ENCODE data around the gene ZNF775.

DNA sequence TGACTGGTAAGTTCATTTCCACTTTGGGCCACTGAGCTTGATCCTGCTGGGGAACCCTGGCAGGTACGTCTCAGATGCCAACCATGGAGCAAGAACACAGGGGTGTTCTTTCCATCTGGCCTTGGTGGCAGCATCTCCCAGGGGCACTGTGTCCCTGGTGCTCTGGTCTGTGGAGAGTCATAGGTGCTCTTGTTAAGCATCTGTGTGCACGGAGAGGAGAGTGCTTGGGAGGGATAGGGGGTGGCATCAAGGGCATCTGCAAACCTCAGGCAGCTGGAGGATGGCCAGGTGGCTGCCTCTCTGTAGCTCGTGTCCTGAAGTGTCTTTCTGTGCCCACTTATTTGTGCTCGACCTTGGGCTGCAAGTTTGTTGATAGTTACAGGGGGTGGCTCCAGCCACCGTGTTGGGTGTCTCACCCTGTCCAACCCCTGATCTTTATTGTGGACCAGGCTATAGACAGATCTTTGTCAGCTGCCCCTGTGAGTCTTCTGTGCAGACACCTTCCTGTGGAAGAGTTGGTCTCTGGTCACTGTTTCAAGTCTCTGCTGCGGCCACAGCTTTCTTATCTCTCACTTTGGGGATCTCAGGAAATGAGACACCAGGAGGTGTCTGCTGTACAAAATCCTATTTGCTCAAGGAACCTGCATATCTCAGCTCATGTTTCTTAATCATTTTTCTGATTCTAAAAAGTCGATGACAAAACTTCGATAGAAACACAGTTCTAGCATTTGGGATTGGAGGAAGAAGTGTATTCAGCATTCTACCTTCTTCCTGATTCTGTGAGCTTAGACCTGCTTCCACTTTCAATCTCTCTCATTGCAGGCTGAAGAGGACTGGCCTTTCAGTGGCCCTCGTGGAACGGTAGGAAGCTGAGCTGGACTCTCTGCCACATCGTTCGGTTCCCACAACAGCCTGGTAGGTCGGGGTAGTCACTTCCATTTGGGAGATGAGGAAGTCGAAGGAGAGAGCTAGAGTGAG, 54.1 kb downstream of the ZNF775 start:
- TF ChIP-seq SUZ12 (IDR thresholded peaks at IDR 0.05; ENCODE audit: extremely low read depth, insufficient read depth, insufficient read length) (no peak), ZNF274 (IDR thresholded peaks at IDR 0.05; ENCODE audit: low read depth, low read length) (no peak)

Measured in NT2/D1 (cell line).